Measurements from ENCODE around the gene PIBF1.

Gene PIBF1

GRCh38 chr13:73058736-73059459 lies 277.0 kb downstream of the PIBF1 start, which contains the start of gene KLF5:
Gene KLF5 (plus strand): TSS chr13:73059005. CDS start chr13:73059328, 323 bp downstream.
- peak; percentile 90 to 95 (median 92) for DNase-seq (ENCODE audit: low read depth in 2 of 3, low spot score in 1 of 3)

GRCh38 chr13:73059460-73060250 lies 277.7 kb downstream of the PIBF1 start:
- DNase-seq (ENCODE audit: low read depth in 2 of 3, low spot score in 1 of 3) = peak in 1 of 3 donors; percentile 18

- no peak for DNase-seq (ENCODE audit: low read depth in 2 of 3, low spot score in 1 of 3)
Observed at GRCh38 chr13:73060251-73061160, 278.6 kb downstream of the PIBF1 start.

- DNase-seq (ENCODE audit: low read depth in 2 of 3, low spot score in 1 of 3) = no peak
Observed at GRCh38 chr13:73061473-73061872, 279.5 kb downstream of the PIBF1 start.

GRCh38 chr13:73061876-73062275 lies 279.9 kb downstream of the PIBF1 start:
- DNase-seq (ENCODE audit: low read depth in 2 of 3, low spot score in 1 of 3) = no peak

GRCh38 chr13:73062468-73062867 lies 280.5 kb downstream of the PIBF1 start:
- DNase-seq (ENCODE audit: low read depth in 2 of 3, low spot score in 1 of 3) = no peak

- no peak for DNase-seq (ENCODE audit: low read depth in 2 of 3, low spot score in 1 of 3)
Observed at GRCh38 chr13:73063166-73063565, 281.2 kb downstream of the PIBF1 start.

GRCh38 chr13:73065036-73065435 lies 283.1 kb downstream of the PIBF1 start:
- no peak for DNase-seq (ENCODE audit: low read depth in 2 of 3, low spot score in 1 of 3)

GRCh38 chr13:73065665-73066340 lies 283.9 kb downstream of the PIBF1 start:
- DNase-seq (ENCODE audit: low read depth in 2 of 3, low spot score in 1 of 3) = no peak

All from stimulated activated CD4-positive, alpha-beta T cell treated with anti-CD3 and anti-CD28 coated beads, Interleukin-12 subunit alpha, Interleukin-12 subunit beta, amount 100 ng/mL, for 48 hours (primary cell).